HG03060 (cell line): Measurements from ENCODE around the gene ZNF845.
"Not testable (repeated sequence)": the region's sequence is repeated elsewhere in the genome, so short reads cannot be mapped to it uniquely, and the experiment has no call there.

Experiments
- ATAC-seq: cut with Tn5 transposase; IDR thresholded peaks from one replicate; pipeline ENCODE4 v1.9.1; 2021; ENCODE audit warnings: low read depth, moderate number of reproducible peaks; ENCODE audit not compliant: unreplicated experiment

The ZNF845 gene

GRCh38 chr19:53374743-53375142 lies 41.2 kb downstream of the ZNF845 start:
- no peak for ATAC-seq

GRCh38 chr19:53381376-53381775 lies 47.8 kb downstream of the ZNF845 start:
- ATAC-seq: no peak

DNA sequence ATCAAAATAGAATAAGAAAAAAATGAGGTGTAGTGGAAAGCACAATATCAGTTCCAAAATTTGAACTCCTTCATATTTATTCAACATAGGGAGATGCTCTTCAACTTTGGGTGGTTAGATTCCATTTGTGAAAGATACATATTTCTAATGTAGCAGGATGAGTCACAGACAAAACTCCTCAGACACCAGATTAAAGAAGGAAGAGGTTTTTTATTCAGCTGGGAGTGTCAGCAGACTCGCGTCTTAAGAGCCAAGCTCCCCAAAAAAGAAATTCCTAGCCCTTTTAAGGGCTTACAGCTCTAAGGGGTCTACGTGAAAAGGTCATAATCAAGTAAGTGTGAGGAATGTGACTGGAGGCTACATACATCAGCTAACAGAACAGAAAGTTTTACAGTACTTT lies 54.6 kb downstream of the ZNF845 start:
- ATAC-seq: no peak

DNA sequence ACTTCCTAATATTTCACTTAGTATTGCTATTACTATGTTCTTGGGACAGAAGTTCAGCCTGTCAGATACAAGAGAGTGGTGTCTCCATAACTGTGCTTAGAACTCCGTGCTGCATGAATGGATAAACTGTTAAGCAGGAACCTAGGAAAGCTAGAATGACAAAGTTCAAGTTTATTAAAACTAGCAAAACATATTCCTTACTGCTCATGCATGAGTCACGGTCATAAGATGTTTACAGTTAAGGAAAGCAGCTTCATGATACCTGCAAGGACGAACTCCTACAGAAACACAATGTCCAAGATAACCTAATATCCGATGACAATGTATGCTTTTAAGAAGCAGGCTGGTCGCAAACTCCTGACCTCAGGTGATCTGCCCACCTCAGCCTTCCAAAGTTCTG lies 55.4 kb downstream of the ZNF845 start:
- no peak for ATAC-seq

DNA sequence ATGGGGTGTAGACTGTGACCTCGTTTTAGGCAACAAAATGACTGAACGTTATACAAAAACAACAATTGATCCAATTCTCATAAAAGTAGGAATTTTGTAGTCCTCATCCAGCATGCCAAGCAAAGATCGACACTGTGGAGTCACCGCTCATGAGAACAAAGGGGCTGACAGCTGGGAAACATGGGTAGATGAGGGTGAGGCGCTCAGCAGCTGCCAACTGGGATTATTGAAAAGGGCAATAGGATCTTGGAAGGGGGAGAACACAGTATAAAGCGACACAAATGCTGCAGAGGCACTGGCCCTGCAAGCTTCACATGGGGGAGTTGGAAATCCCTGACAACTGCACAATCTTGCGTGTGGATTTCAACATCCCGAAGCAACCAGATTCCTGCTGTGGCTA lies 56.0 kb downstream of the ZNF845 start:
- ATAC-seq: no peak

GRCh38 chr19:53389978-53390377 lies 56.4 kb downstream of the ZNF845 start:
- ATAC-seq: no peak

DNA sequence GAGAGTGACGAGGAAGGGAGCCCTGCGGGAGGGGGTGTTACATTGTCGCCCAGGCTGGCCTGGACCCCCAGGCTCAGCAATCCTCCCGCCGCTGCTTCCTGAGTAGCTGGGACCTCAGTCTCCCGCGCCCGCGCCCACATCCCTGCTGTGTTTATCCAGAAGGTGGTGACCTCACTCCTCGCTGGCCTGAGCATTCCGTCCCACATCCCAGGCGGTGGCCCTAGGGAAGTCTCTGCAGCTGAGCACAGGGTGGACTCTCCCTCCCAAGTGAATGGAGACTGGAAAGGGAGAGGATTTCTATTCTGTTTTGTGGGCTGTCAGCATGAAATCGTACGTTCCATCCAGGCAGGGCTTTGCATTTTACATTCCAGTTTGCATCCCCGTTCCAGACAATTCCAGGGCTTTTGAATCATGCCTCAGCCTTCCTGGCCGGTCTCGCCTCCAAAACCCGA lies 61.0 kb downstream of the ZNF845 start:
- ATAC-seq: no peak

GRCh38 chr19:53394974-53395839 lies 61.7 kb downstream of the ZNF845 start, which contains the start of gene ZNF765:
TSS of gene ZNF765 (plus strand) at chr19:53395149. CDS start at chr19:53398016, 2,867 bp downstream.
- ATAC-seq: no peak

- ATAC-seq: not testable (repeated sequence)
These were observed 62.4 kb downstream of the ZNF845 start for GRCh38 chr19:53395840-53396524.

DNA sequence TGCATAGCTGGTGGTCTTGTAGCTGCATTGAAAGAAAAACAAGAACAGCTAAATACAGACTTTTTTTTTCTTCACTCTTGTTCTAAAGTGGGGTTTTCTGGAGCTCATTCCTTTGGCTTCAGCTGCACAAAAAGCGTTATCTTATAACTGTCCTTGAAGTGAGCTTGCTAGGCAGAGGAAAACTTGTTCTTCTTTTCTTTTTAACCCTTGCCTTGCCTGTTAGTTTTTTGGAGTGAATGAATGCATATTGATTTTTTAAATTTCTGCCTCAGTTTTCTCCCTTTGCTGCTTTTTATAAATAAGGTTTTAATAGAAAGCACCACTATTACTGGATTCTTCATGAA lies 62.9 kb downstream of the ZNF845 start:
- no peak for ATAC-seq

- ATAC-seq: not testable (repeated sequence)
These were observed 64.4 kb downstream of the ZNF845 start for GRCh38 chr19:53397918-53398317.
